ENCODE data around the gene CDCP1. TPM values are rescaled to one million over a fixed set of nuclear protein-coding genes. Genes with fewer than 3 reads are reported as not detected.

CDCP1 gene
- total and polyA plus RNA-seq, 8 donors: 0.30 to 31.4 (median 0.57) TPM

DNA sequence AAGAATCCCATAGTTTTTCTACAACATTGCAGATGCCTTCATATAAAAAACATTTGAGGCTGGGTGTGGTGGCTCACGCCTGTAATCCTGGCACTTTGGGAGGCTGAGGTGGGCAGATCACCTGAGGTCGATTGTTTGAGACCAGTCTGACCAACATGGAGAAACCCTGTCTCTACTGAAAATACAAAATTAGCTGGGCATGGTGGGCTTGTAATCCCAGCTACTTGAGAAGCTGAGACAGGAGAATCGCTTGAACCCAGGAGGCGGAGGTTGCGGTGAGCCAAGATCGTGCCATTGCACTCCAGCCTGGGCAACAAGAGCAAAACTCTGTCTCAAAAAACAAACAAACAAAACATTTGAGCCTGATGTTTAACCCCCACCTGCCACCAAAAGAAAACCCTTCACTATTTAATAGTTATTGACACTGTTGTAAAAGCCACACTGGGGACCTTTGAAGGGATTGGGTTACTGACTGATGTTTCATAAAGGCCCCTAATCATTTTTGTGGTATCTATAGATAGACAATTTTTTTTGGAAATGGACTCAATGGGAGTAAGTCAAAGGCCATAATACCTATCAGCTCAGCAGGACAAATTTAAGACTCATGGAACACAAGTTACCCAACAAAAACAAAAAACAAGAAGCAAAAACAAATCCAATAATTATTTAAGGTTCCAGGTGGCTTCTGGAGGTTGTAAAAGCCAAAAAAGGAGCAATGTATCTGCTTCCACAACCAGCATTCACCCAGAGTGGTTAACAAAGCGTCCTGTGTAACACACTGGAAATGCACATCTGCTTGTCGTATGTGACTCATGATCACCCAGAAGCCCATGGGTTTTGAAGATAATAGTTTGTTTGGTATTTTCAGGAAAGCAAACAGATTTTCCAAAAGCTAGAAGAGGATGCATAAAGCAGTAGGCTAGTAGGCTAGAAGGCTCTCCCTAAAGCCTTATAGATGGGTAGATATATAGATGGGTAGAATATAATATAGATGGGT lies 41.2 kb downstream of the CDCP1 start:
- Histone ChIP-seq H3K4me1 (peaks cover 0 to 21% of the 10 kb centered on the region in 2 donors), H3K4me3 (no peak overlapping the region), H3K27ac (no peak overlapping the region), H3K36me3 (no peaks in the 10 kb centered on the region), H3K9me3 (no peaks in the 10 kb centered on the region), H3K27me3 (no peaks in the 10 kb centered on the region)
- TF ChIP-seq, protein P1, sequence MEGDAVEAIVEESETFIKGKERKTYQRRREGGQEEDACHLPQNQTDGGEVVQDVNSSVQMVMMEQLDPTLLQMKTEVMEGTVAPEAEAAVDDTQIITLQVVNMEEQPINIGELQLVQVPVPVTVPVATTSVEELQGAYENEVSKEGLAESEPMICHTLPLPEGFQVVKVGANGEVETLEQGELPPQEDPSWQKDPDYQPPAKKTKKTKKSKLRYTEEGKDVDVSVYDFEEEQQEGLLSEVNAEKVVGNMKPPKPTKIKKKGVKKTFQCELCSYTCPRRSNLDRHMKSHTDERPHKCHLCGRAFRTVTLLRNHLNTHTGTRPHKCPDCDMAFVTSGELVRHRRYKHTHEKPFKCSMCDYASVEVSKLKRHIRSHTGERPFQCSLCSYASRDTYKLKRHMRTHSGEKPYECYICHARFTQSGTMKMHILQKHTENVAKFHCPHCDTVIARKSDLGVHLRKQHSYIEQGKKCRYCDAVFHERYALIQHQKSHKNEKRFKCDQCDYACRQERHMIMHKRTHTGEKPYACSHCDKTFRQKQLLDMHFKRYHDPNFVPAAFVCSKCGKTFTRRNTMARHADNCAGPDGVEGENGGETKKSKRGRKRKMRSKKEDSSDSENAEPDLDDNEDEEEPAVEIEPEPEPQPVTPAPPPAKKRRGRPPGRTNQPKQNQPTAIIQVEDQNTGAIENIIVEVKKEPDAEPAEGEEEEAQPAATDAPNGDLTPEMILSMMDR (IDR thresholded peaks at IDR 0.05): no peak
- ATAC-seq (no peak), DNase-seq (no peak)
- intact Hi-C loops (cut with DNase I): no loop called here

DNA sequence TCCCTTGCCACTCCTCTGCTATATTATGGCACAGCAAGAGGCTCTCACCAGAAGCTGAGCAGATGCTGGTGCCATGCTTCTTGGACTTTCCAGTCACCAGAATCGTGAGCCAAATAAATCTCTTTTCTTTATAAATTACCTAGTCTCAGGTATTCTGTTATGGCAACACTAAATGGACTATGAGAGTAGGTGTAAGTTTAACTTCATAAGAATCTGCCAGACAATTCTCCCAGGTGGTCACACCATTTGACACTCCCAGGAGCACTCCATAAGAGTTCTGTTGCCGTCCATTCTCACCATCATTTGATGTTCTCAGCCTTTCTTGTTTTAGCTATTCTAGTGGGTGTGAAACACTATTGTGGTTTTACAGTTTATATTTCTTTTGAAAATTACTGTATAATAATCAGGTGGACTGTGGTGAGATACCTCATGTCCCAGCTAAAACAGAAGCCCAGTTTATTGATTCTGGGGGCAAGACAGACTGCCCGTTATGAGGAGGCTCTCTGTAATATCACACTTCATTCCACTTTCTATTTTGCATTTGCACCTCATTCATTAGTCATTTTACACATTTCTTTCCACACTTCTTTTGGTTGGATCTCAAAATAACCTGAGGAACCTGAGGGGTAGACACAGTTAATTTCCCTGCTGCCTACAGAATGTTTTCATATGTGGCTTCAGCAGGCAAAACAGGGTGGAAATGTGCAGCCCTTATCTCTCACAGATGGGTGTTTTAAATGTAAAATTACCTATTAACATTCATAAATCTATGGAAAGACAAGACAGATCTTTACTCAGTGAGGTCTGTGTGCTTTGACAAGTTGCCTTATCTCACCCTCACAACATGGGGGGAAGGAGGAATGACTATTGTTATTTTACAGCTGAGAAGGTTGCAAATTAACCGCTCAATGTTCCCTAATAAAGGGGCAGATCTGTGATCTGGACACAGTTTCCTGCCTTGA lies 42.1 kb downstream of the CDCP1 start:
- ATAC-seq (no peak), DNase-seq (no peak)
- H3K4me3 ChIP-seq: no peak overlapping the region
- no peaks in the 10 kb centered on the region for H3K9me3 ChIP-seq
- peaks cover 0 to 12% of the 10 kb centered on the region in 2 donors for H3K4me1 ChIP-seq
- H3K27ac ChIP-seq: no peak overlapping the region
- intact Hi-C loops (cut with DNase I): no loop called here
- TF ChIP-seq, protein P1 (IDR thresholded peaks at IDR 0.05): no peak
- no peaks in the 10 kb centered on the region for H3K27me3 ChIP-seq
- H3K36me3 ChIP-seq: no peaks in the 10 kb centered on the region

DNA sequence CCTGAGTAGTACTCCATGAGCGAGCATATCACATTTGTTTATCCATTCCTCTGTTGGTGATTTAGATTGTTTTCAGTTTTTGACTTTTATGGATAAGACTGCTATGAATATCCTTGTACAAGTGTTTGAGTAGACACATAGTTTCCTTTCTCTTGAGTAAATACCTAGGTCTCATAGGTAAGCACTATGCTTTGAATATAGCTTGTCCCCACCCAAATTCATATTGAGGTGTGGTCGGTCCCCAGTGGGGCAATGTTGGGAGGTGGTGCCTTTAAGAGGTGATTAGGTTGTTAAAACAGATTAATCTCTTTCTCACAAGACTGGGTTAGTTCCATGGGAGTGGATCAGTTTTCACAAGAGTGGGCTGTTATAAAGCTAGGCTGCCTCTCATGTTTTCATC lies 42.8 kb downstream of the CDCP1 start:
- H3K4me1 ChIP-seq: peaks cover 0 to 12% of the 10 kb centered on the region in 2 donors

DNA sequence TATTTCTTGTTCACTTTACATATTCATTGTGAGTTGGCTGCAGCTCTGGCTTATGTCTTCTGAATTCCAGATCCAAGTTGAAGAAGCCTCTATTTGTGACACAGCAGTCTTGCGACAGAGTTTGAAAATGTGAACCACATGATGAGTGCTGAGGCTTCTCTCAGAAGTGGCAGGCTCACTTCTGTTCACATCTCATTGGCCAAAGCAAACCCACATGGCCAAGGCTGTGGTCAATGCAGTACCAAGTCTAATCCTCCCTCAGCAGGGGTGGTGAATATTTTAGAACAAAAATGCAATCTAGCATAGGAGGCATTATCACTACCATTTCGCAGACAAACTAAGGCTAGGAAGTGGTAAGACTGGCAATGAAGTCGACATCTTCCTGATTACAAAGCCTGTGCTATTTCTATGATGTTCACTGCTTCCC lies 45.2 kb downstream of the CDCP1 start:
- H3K27me3 ChIP-seq: no peaks in the 10 kb centered on the region
- TF ChIP-seq, protein P1 (IDR thresholded peaks at IDR 0.05): no peak
- H3K4me1 ChIP-seq: peaks cover 0 to 17% of the 10 kb centered on the region in 2 donors
- H3K27ac ChIP-seq: peak overlapping the region in 1 of 2 donors; percentile 42
- DNase-seq (peak in 1 of 4 donors; percentile 49), ATAC-seq (peak; percentile 75)
- no peaks in the 10 kb centered on the region for H3K36me3 ChIP-seq
- no peaks in the 10 kb centered on the region for H3K9me3 ChIP-seq
- H3K4me3 ChIP-seq: no peak overlapping the region
- intact Hi-C loops (cut with DNase I): no loop called here

More for the DNA sequence above, 42.8 kb downstream of the CDCP1 start:
- intact Hi-C loops (cut with DNase I): no loop called here
- ATAC-seq: no peak
- Histone ChIP-seq H3K36me3 (no peaks in the 10 kb centered on the region), H3K27ac (no peak overlapping the region), H3K9me3 (no peaks in the 10 kb centered on the region), H3K4me3 (no peak overlapping the region), H3K27me3 (no peaks in the 10 kb centered on the region)
- TF ChIP-seq, protein P1 (IDR thresholded peaks at IDR 0.05): no peak
- DNase-seq: no peak
